ENCODE data around the gene TMEM218.
"Not testable (repeated sequence)": the region's sequence is repeated elsewhere in the genome, so short reads cannot be mapped to it uniquely, and the experiment has no call there.

The TMEM218 gene

DNA sequence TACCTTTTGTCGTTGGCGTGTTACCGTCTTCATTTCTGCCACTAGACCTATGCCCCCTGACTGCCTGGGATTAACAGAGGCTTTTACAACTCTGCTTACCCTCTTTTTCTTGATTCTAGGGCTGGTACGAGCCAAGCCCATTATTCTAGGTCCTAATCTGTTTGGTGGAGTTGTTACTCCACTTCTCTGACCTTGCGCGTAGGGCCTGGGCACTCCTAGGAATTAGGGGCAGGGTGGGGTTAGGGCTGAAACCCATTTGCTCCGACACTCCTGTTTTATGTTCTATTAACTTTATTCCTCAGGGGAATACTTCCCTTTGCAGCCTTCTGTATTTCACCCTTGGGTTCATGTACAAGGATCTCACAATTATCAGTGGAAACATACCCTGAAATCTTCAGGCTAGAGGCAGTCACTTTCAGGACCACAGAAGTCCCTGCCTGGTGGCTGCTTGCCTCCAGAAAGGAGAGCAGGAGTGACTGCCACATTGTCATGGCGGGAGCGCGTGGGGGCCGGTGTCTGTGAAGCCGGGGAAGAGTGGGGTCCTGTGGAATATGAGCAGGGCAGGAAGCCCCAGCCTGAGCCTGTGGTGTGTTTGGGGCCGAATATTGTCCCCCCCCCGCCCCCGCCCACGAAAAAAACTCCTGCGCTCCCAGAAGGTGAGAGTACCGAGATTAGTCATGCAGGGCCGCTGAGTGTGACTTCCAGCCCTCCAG, 49.1 kb downstream of the TMEM218 start:
- H3K9me3 ChIP-seq (ENCODE audit: control extremely low read depth in 1 of 5, control insufficient read depth in 4 of 5, insufficient read depth in 2 of 5, low read depth in 1 of 5, low read length in 4 of 5): no peaks in the 10 kb centered on the region
- H3K27me3 ChIP-seq (replicated peaks in 2 of 5; ENCODE audit: control insufficient read depth in 4 of 5, insufficient read depth in 5 of 5, low read length in 4 of 5): peaks cover 5 to 52% (median 25%) of the 10 kb centered on the region in 5 experiments
- DNase-seq: peak in 1 of 3 donors; percentile 25
- CTCF ChIA-PET: interaction anchor here (1.3 kb wide), 1 partner anchor 18 kb away, joined by 4 read pairs; no protein-coding TSS in a partner anchor
- H3K4me3 ChIP-seq (ENCODE audit: control insufficient read depth in 1 of 7, extremely low read depth in 1 of 7, insufficient read depth in 4 of 7, low read depth in 2 of 7, low read length in 6 of 7): peak overlapping the region; percentile 36 to 81 (median 65)
- H3K36me3 ChIP-seq (ENCODE audit: control insufficient read depth in 4 of 4, insufficient read depth in 4 of 4, low read length in 3 of 4): no peaks in the 10 kb centered on the region
- H3K4me1 ChIP-seq (ENCODE audit: control extremely low read depth in 1 of 4, control insufficient read depth in 4 of 4, insufficient read depth in 4 of 4, low read length in 3 of 4): peaks cover 0 to 16% (median 14%) of the 10 kb centered on the region in 4 experiments
- POLR2A ChIA-PET: no interaction called here
- H3K27ac ChIP-seq (ENCODE audit: insufficient read depth in 1 of 2, low read depth in 1 of 2, low read length in 2 of 2, poor library complexity in 1 of 2, severe bottlenecking in 2 of 2): no peak overlapping the region
- WGBS (ENCODE audit: insufficient coverage): 58% methylated on average over 7 of the region's 19 CpGs

DNA sequence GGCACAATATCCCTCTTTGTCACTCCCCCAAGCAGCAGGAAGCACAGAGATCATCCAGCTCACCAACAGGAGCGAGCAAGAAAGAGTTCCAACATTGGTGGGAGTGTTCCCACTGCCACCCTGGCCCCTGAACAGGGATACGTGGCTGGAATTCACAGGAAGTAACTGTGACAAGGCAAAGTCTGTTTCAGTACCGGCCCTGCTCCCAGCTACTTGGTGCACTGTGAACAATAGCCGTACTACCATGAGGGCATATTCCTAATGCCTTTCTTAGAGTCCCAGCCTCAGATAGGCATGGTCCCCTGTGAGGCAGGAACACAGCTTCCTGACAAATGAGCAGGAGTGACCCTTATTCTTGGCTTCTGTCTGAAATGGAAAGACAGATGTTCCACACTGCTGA, 50.1 kb downstream of the TMEM218 start:
- DNase-seq: no peak
- CTCF ChIA-PET: interaction anchor here (0.6 kb wide), 1 partner anchor 82 kb away, joined by 3 read pairs; no protein-coding TSS in a partner anchor
- no peak overlapping the region for H3K27ac ChIP-seq (ENCODE audit: insufficient read depth in 1 of 2, low read depth in 1 of 2, low read length in 2 of 2, poor library complexity in 1 of 2, severe bottlenecking in 2 of 2)
- H3K4me1 ChIP-seq (ENCODE audit: control extremely low read depth in 1 of 4, control insufficient read depth in 4 of 4, insufficient read depth in 4 of 4, low read length in 3 of 4): peaks cover 0 to 16% (median 14%) of the 10 kb centered on the region in 4 experiments
- POLR2A ChIA-PET: no interaction called here
- WGBS (ENCODE audit: insufficient coverage): 89% methylated on average over 3 of the region's 4 CpGs
- H3K4me3 ChIP-seq (ENCODE audit: control insufficient read depth in 1 of 7, extremely low read depth in 1 of 7, insufficient read depth in 4 of 7, low read depth in 2 of 7, low read length in 6 of 7): no peak overlapping the region
- H3K36me3 ChIP-seq (ENCODE audit: control insufficient read depth in 4 of 4, insufficient read depth in 4 of 4, low read length in 3 of 4): no peaks in the 10 kb centered on the region
- H3K9me3 ChIP-seq (ENCODE audit: control extremely low read depth in 1 of 5, control insufficient read depth in 4 of 5, insufficient read depth in 2 of 5, low read depth in 1 of 5, low read length in 4 of 5): no peaks in the 10 kb centered on the region
- H3K27me3 ChIP-seq (replicated peaks in 2 of 5; ENCODE audit: control insufficient read depth in 4 of 5, insufficient read depth in 5 of 5, low read length in 4 of 5): peaks cover 5 to 52% (median 25%) of the 10 kb centered on the region in 5 experiments

DNA sequence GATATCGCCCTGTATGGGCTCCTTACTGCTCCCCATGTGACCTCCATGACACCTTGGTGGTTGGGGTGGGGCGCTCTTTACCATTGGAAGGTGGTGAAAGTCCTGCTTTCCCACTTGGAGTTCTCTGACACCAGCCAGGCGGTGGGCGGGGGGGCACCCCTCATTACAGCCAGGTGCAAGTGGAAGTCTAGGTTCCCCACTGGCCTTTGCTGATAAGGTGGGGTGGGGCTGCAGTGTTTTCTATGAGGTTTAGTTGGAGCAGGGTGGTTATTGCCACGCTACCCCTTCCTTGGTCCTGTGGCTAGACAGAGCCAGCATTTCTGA, 53.8 kb downstream of the TMEM218 start:
- Histone ChIP-seq H3K9me3 (ENCODE audit: control extremely low read depth in 1 of 5, control insufficient read depth in 4 of 5, insufficient read depth in 2 of 5, low read depth in 1 of 5, low read length in 4 of 5) (no peaks in the 10 kb centered on the region), H3K27ac (ENCODE audit: insufficient read depth in 1 of 2, low read depth in 1 of 2, low read length in 2 of 2, poor library complexity in 1 of 2, severe bottlenecking in 2 of 2) (no peak overlapping the region), H3K4me1 (ENCODE audit: control extremely low read depth in 1 of 4, control insufficient read depth in 4 of 4, insufficient read depth in 4 of 4, low read length in 3 of 4) (peaks cover 0 to 3% (median 3%) of the 10 kb centered on the region in 4 experiments), H3K27me3 (replicated peaks in 2 of 5; ENCODE audit: control insufficient read depth in 4 of 5, insufficient read depth in 5 of 5, low read length in 4 of 5) (peaks cover 3 to 25% (median 12%) of the 10 kb centered on the region in 5 experiments), H3K4me3 (ENCODE audit: control insufficient read depth in 1 of 7, extremely low read depth in 1 of 7, insufficient read depth in 4 of 7, low read depth in 2 of 7, low read length in 6 of 7) (no peak overlapping the region), H3K36me3 (ENCODE audit: control insufficient read depth in 4 of 4, insufficient read depth in 4 of 4, low read length in 3 of 4) (no peaks in the 10 kb centered on the region)
- ChIA-PET POLR2A (no interaction called here), CTCF (no interaction called here)
- DNase-seq: no peak
- no CpG with 5 or more reads among the region's 5 CpGs for WGBS (ENCODE audit: insufficient coverage)

DNA sequence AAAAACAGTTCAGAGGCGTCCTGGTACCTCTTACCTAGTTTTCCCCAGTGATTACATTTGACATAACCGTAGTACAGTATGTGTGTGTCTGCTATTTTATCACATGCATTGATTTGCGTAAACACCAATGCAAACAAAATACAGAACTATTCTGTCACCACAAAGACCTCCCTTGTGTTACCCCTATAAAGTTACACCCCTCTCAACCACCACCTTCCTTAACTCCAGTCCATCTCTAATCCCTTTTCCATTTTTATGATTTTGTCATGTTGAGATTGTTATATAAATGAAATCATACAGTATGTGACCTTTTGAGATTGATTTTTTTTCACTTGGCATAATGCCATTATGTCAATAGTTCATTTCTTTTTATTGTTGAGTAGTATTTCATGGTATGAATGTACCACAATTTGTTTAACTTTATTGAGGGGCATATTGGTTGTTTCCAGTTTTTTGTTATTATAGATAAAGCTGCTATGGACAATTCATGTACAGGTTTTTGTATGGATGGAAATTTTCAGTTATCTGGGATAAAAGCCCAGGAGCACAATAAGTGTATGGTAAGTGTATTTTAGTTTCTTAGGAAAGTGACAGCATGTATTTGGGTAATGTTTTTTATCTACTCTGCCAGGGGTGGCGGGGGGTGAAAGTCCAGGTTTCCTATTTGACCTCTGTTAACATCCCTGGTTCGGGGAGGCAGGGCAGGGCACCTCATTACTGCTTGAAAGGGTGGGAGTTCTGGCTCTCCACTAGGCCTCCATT, 54.3 kb downstream of the TMEM218 start:
- CTCF ChIA-PET: no interaction called here

DNA sequence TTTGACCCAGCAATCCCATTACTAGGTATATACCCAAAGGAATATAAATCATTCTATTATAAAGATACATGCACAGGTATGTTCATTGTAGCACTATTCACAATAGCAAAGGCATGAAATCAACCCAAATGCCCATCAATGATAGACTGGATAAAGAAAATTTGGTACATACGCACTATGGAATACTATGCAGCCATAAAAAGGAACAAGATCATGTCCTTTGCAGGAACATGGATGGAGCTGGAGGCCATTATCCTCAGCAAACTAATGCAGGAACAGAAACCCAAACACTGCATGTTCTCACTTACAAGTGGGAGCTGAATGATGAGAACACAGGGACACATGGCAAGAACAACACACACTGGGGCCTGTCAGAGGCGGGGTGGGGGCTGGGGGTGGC, 55.3 kb downstream of the TMEM218 start:
- H3K9me3 ChIP-seq (ENCODE audit: control extremely low read depth in 1 of 5, control insufficient read depth in 4 of 5, insufficient read depth in 2 of 5, low read depth in 1 of 5, low read length in 4 of 5); H3K4me3 ChIP-seq (ENCODE audit: control insufficient read depth in 1 of 7, extremely low read depth in 1 of 7, insufficient read depth in 4 of 7, low read depth in 2 of 7, low read length in 6 of 7); H3K36me3 ChIP-seq (ENCODE audit: control insufficient read depth in 4 of 4, insufficient read depth in 4 of 4, low read length in 3 of 4); H3K27me3 ChIP-seq (replicated peaks in 2 of 5; ENCODE audit: control insufficient read depth in 4 of 5, insufficient read depth in 5 of 5, low read length in 4 of 5); DNase-seq; CTCF ChIA-PET; H3K27ac ChIP-seq (ENCODE audit: insufficient read depth in 1 of 2, low read depth in 1 of 2, low read length in 2 of 2, poor library complexity in 1 of 2, severe bottlenecking in 2 of 2); H3K4me1 ChIP-seq (ENCODE audit: control extremely low read depth in 1 of 4, control insufficient read depth in 4 of 4, insufficient read depth in 4 of 4, low read length in 3 of 4): not testable (repeated sequence)
- POLR2A ChIA-PET: interaction anchor here (0.6 kb wide), 1 partner anchor 104 kb away, joined by 4 read pairs; no protein-coding TSS in a partner anchor
- no CpG with 5 or more reads among the region's 2 CpGs for WGBS (ENCODE audit: insufficient coverage)

More for the DNA sequence above, 54.3 kb downstream of the TMEM218 start:
- H3K27me3 ChIP-seq (replicated peaks in 2 of 5; ENCODE audit: control insufficient read depth in 4 of 5, insufficient read depth in 5 of 5, low read length in 4 of 5): peaks cover 3 to 19% (median 9%) of the 10 kb centered on the region in 5 experiments
- peaks cover 0 to 5% (median 0%) of the 10 kb centered on the region in 4 experiments for H3K36me3 ChIP-seq (ENCODE audit: control insufficient read depth in 4 of 4, insufficient read depth in 4 of 4, low read length in 3 of 4)
- WGBS (ENCODE audit: insufficient coverage): 100% methylated on average over 2 of the region's 5 CpGs
- H3K9me3 ChIP-seq (ENCODE audit: control extremely low read depth in 1 of 5, control insufficient read depth in 4 of 5, insufficient read depth in 2 of 5, low read depth in 1 of 5, low read length in 4 of 5): no peaks in the 10 kb centered on the region
- H3K27ac ChIP-seq (ENCODE audit: insufficient read depth in 1 of 2, low read depth in 1 of 2, low read length in 2 of 2, poor library complexity in 1 of 2, severe bottlenecking in 2 of 2): no peak overlapping the region
- POLR2A ChIA-PET: no interaction called here
- H3K4me1 ChIP-seq (ENCODE audit: control extremely low read depth in 1 of 4, control insufficient read depth in 4 of 4, insufficient read depth in 4 of 4, low read length in 3 of 4): no peaks in the 10 kb centered on the region
- no peak for DNase-seq
- H3K4me3 ChIP-seq (ENCODE audit: control insufficient read depth in 1 of 7, extremely low read depth in 1 of 7, insufficient read depth in 4 of 7, low read depth in 2 of 7, low read length in 6 of 7): no peak overlapping the region

DNA sequence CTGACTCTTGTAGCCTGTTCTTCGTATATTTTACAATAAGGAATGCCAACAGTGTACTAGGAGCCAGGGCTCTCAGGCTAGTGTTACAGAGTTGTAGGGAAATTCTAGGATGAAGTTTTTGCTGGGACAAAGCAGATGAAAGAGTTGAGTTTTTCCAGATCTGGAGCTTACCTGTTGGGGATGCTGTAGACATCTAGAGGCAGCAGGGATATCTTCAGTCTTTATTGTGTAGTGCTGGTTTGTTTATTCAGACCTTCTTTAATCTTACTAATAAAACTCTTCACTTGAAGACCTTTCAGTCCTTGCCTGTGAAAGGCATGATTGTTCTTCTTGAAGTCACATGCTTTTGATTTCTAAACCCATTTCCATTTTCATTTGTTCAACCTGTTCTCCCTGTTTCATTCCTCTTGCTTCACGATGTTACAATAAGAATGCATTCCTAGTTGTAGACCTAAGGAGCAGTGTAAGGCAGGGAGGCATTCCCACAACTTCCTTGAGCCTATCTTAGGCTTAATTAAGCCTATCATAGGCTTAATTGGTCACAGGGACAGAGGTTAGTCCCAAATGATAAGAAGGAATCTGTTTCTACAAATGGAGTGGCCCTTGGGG, 56.2 kb downstream of the TMEM218 start:
- DNase-seq: no peak
- H3K9me3 ChIP-seq (ENCODE audit: control extremely low read depth in 1 of 5, control insufficient read depth in 4 of 5, insufficient read depth in 2 of 5, low read depth in 1 of 5, low read length in 4 of 5): no peaks in the 10 kb centered on the region
- H3K4me1 ChIP-seq (ENCODE audit: control extremely low read depth in 1 of 4, control insufficient read depth in 4 of 4, insufficient read depth in 4 of 4, low read length in 3 of 4): no peaks in the 10 kb centered on the region
- POLR2A ChIA-PET: interaction anchor here (0.6 to 0.7 kb wide), 2 partner anchors 57 to 105 kb away, joined by 4 to 9 read pairs; no protein-coding TSS in a partner anchor
- no peak overlapping the region for H3K27ac ChIP-seq (ENCODE audit: insufficient read depth in 1 of 2, low read depth in 1 of 2, low read length in 2 of 2, poor library complexity in 1 of 2, severe bottlenecking in 2 of 2)
- WGBS (ENCODE audit: insufficient coverage): 100% methylated on average over 1 of the region's 2 CpGs
- H3K27me3 ChIP-seq (replicated peaks in 2 of 5; ENCODE audit: control insufficient read depth in 4 of 5, insufficient read depth in 5 of 5, low read length in 4 of 5): peaks cover 0 to 2% (median 0%) of the 10 kb centered on the region in 5 experiments
- CTCF ChIA-PET: no interaction called here
- H3K4me3 ChIP-seq (ENCODE audit: control insufficient read depth in 1 of 7, extremely low read depth in 1 of 7, insufficient read depth in 4 of 7, low read depth in 2 of 7, low read length in 6 of 7): no peak overlapping the region
- peaks cover 0 to 5% (median 0%) of the 10 kb centered on the region in 4 experiments for H3K36me3 ChIP-seq (ENCODE audit: control insufficient read depth in 4 of 4, insufficient read depth in 4 of 4, low read length in 3 of 4)
